PFSK-1 (cell line): ENCODE results near the gene FPR1.

ENCODE experiments used
- FOXP2 ChIP-seq: optimal IDR thresholded peaks from 2 replicates; pipeline ENCODE3; 2011; ENCODE audit warnings: borderline replicate concordance, control low read depth, inconsistent platforms; ENCODE audit not compliant: insufficient read depth; ENCODE audit errors: extremely low read length, extremely low read depth
- POLR2AphosphoS5 ChIP-seq: IDR thresholded peaks from 2 replicates; pipeline ENCODE4 v1.6.1; 2012; ENCODE audit warnings: low read depth, mild to moderate bottlenecking, control low read depth, low read length, moderate library complexity
- REST ChIP-seq, 2 experiments: IDR thresholded peaks; 2 replicates each; pipeline versions ENCODE4 v1.6.1 to v1.8.0; 2011 to 2012; ENCODE audit warnings: low read depth in 2 of 2, low read length in 2 of 2, control low read depth in 1 of 2, inconsistent platforms in 1 of 2, mild to moderate bottlenecking in 1 of 2, moderate library complexity in 1 of 2; ENCODE audit not compliant: insufficient read depth in 1 of 2
- SIN3A ChIP-seq: IDR thresholded peaks from 2 replicates; pipeline ENCODE4 v1.6.1; 2012; ENCODE audit warnings: mild to moderate bottlenecking, low read length, moderate library complexity, borderline replicate concordance; ENCODE audit not compliant: insufficient read depth
- TAF1 ChIP-seq: IDR thresholded peaks from 2 replicates; pipeline ENCODE4 v1.6.1; 2012; ENCODE audit warnings: low read length, control low read depth, borderline replicate concordance; ENCODE audit not compliant: insufficient read depth

Gene FPR1

GRCh38 chr19:51754109-51754508 lies 2.4 kb upstream of the FPR1 start:
- TF ChIP-seq REST (IDR thresholded peaks at IDR 0.05; ENCODE audit: insufficient read depth in 1 of 2, low read depth in 2 of 2, low read length in 2 of 2) (no peak), SIN3A (no peak), TAF1 (no peak), FOXP2 (no peak), POLR2AphosphoS5 (no peak)

- no peak for TF ChIP-seq POLR2AphosphoS5
- TF ChIP-seq SIN3A, result no peak
- TF ChIP-seq FOXP2, result no peak
- no peak for TF ChIP-seq TAF1
- TF ChIP-seq REST (IDR thresholded peaks at IDR 0.05; ENCODE audit: insufficient read depth in 1 of 2, low read depth in 2 of 2, low read length in 2 of 2), result no peak
Observed at GRCh38 chr19:51750400-51751094, 1.1 kb downstream of the FPR1 start.

- no peak for TF ChIP-seq POLR2AphosphoS5
- no peak for TF ChIP-seq REST (IDR thresholded peaks at IDR 0.05; ENCODE audit: insufficient read depth in 1 of 2, low read depth in 2 of 2, low read length in 2 of 2)
- TF ChIP-seq FOXP2, result no peak
- no peak for TF ChIP-seq SIN3A
- no peak for TF ChIP-seq TAF1
Observed at GRCh38 chr19:51749979-51750378, 1.7 kb downstream of the FPR1 start.

- TF ChIP-seq POLR2AphosphoS5, result no peak
- no peak for TF ChIP-seq SIN3A
- no peak for TF ChIP-seq TAF1
- TF ChIP-seq REST (IDR thresholded peaks at IDR 0.05; ENCODE audit: insufficient read depth in 1 of 2, low read depth in 2 of 2, low read length in 2 of 2), result no peak
- no peak for TF ChIP-seq FOXP2
Observed at GRCh38 chr19:51746731-51747130, 4.9 kb downstream of the FPR1 start.

- TF ChIP-seq TAF1 (no peak), FOXP2 (no peak), REST (IDR thresholded peaks at IDR 0.05; ENCODE audit: insufficient read depth in 1 of 2, low read depth in 2 of 2, low read length in 2 of 2) (no peak), POLR2AphosphoS5 (no peak), SIN3A (no peak)
Observed at GRCh38 chr19:51743405-51743804, 8.3 kb downstream of the FPR1 start.
